ENCODE data around the gene DUSP10.

Gene DUSP10

GRCh38 chr1:221768444-221769066, 26.7 kb upstream of the DUSP10 start:
- peak; percentile 12; the same call in 1 of the 2 replicates for TF ChIP-seq SIN3A (IDR thresholded peaks at IDR 0.05; ENCODE audit: borderline replicate concordance, insufficient read depth, low read length)
- TF ChIP-seq TAF1 (IDR thresholded peaks at IDR 0.05; ENCODE audit: borderline replicate concordance, insufficient read depth, low read length): no peak
- TF ChIP-seq FOXP2 (optimal IDR thresholded peaks at IDR 0.05; ENCODE audit: borderline replicate concordance, extremely low read depth, extremely low read length, insufficient read depth): no peak

GRCh38 chr1:221766210-221766609, 24.3 kb upstream of the DUSP10 start:
- TF ChIP-seq POLR2AphosphoS5 (IDR thresholded peaks at IDR 0.05; ENCODE audit: low read depth, low read length) (no peak), SIN3A (IDR thresholded peaks at IDR 0.05; ENCODE audit: borderline replicate concordance, insufficient read depth, low read length) (no peak), FOXP2 (optimal IDR thresholded peaks at IDR 0.05; ENCODE audit: borderline replicate concordance, extremely low read depth, extremely low read length, insufficient read depth) (no peak), REST (IDR thresholded peaks at IDR 0.05; ENCODE audit: insufficient read depth in 1 of 2, low read depth in 2 of 2, low read length in 2 of 2) (no peak), TAF1 (IDR thresholded peaks at IDR 0.05; ENCODE audit: borderline replicate concordance, insufficient read depth, low read length) (no peak)

- no peak for TF ChIP-seq REST (IDR thresholded peaks at IDR 0.05; ENCODE audit: insufficient read depth in 1 of 2, low read depth in 2 of 2, low read length in 2 of 2)
- TF ChIP-seq TAF1 (IDR thresholded peaks at IDR 0.05; ENCODE audit: borderline replicate concordance, insufficient read depth, low read length): no peak
- no peak for TF ChIP-seq SIN3A (IDR thresholded peaks at IDR 0.05; ENCODE audit: borderline replicate concordance, insufficient read depth, low read length)
- TF ChIP-seq POLR2AphosphoS5 (IDR thresholded peaks at IDR 0.05; ENCODE audit: low read depth, low read length): no peak
- TF ChIP-seq FOXP2 (optimal IDR thresholded peaks at IDR 0.05; ENCODE audit: borderline replicate concordance, extremely low read depth, extremely low read length, insufficient read depth): no peak
Measured at GRCh38 chr1:221765527-221765926, 23.6 kb upstream of the DUSP10 start.

- TF ChIP-seq TAF1 (IDR thresholded peaks at IDR 0.05; ENCODE audit: borderline replicate concordance, insufficient read depth, low read length) (no peak), SIN3A (IDR thresholded peaks at IDR 0.05; ENCODE audit: borderline replicate concordance, insufficient read depth, low read length) (no peak), POLR2AphosphoS5 (IDR thresholded peaks at IDR 0.05; ENCODE audit: low read depth, low read length) (no peak), REST (IDR thresholded peaks at IDR 0.05; ENCODE audit: insufficient read depth in 1 of 2, low read depth in 2 of 2, low read length in 2 of 2) (no peak), FOXP2 (optimal IDR thresholded peaks at IDR 0.05; ENCODE audit: borderline replicate concordance, extremely low read depth, extremely low read length, insufficient read depth) (no peak)
Measured at GRCh38 chr1:221762121-221762520, 20.2 kb upstream of the DUSP10 start.

DNA sequence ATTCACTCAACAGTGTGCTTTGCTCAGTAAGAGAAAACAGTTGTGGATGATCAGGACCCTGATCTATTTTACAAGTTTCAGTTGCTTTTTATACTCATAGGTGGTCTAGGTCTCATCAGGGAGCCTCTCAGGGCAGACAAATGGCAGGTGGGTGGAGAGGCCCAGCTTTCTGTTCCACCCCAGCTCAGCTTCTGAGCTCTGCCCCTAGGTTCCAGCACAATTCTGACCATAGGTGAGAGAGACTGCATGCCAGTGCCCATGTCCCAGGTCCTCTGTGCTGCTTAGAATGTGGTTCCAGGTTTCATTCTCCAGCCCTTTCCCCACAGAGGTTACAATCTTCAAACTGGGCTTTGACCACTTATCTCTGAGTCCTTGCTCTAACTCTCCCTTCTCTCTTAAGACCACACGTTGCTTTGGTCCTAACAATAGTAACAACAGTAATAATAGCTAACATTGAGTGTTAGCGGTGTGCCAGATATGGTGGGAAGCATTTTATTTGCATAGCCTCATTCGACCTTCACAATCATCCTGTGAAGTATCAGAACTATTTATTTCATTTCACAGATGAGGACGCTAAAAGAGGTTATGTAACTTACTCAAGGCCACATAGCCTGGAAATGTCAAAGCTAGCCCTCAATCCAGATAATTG, 19.6 kb upstream of the DUSP10 start:
- TF ChIP-seq POLR2AphosphoS5 (IDR thresholded peaks at IDR 0.05; ENCODE audit: low read depth, low read length) (no peak), REST (IDR thresholded peaks at IDR 0.05; ENCODE audit: insufficient read depth in 1 of 2, low read depth in 2 of 2, low read length in 2 of 2) (no peak), TAF1 (IDR thresholded peaks at IDR 0.05; ENCODE audit: borderline replicate concordance, insufficient read depth, low read length) (no peak), SIN3A (IDR thresholded peaks at IDR 0.05; ENCODE audit: borderline replicate concordance, insufficient read depth, low read length) (no peak), FOXP2 (optimal IDR thresholded peaks at IDR 0.05; ENCODE audit: borderline replicate concordance, extremely low read depth, extremely low read length, insufficient read depth) (no peak)
